Colonic mucosa (tissue), 4 donors: ENCODE measurements around the gene RICTOR. TPM values are rescaled to one million over a fixed set of nuclear protein-coding genes. Genes with fewer than 3 reads are reported as not detected.

Source experiments
- DNase-seq: peaks from one replicate; pipeline ENCODE4 v3.0.0-alpha.2; 2020
- H3K27ac ChIP-seq: fragments of 200-600 bp; one replicate; pipeline ENCODE4 v1.8.0; 2021
- H3K27me3 ChIP-seq: fragments of 200-600 bp; one replicate; pipeline ENCODE4 v1.8.0; 2021
- H3K36me3 ChIP-seq: fragments of 200-600 bp; one replicate; pipeline ENCODE4 v1.8.0; 2021
- H3K4me1 ChIP-seq: fragments of 200-600 bp; one replicate; pipeline ENCODE4 v1.8.0; 2021; ENCODE audit warnings: mild to moderate bottlenecking
- H3K4me3 ChIP-seq: fragments of 200-600 bp; one replicate; pipeline ENCODE4 v1.8.0; 2021
- H3K9ac ChIP-seq, 2 donors: one replicate each; pipeline ENCODE4 v1.7.0; 2013; ENCODE audit warnings: control low read depth in 2 of 2, low read depth in 2 of 2, low read length in 2 of 2
- H3K9me3 ChIP-seq: fragments of 200-600 bp; one replicate; pipeline ENCODE4 v1.8.0; 2021
- intact Hi-C: fragments of 100-400 bp; cut with DNase I; formaldehyde crosslinking; loops from one replicate; pipeline ENCODE4 v1.14.1; 2022
- total RNA-seq, 2 donors: library from RNA; stranded (reverse); fragmentation: NEBNext Ultra II Directional in 1 of 2; extraction: Animal tissue kit (Norgen Biotek cat#: 25700) in 1 of 2; gene quantifications; one replicate each; pipeline ENCODE4 v1.2.1, GENCODE V29; 2021
- TF ChIP-seq, protein P1 (sequence below): fragments of 200-600 bp; IDR thresholded peaks from one replicate; pipeline ENCODE4 v1.8.0; 2022; ENCODE audit warnings: antibody characterized with exemption, mild to moderate bottlenecking
- donor health status: healthy.
- donor health status: DM: no; HTN: no; CAD: no.
- donor health status: DM: no; HTN: no; CAD: no.

The RICTOR gene
- total RNA-seq, 2 donors from 2014 or later, result 15.1 to 32.9 TPM

DNA sequence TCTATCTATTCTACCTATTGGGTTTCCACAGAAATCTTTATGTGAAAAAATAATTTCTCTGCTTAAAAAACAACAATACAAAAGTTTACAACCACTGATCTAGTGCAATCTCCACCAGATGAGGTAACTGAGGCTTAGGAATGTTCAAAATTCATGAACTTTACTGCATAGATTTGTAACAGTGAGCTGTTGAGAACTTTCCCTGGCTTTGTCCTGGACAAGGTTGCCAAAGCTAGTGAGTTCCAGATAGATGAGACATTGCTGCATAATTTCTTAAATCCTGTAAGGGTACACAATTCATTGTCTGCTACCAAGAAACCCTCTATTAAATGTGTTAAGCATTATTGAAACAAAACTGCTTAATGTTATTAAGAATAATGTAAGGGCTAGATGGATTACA is 125.7 kb downstream of the RICTOR start:
- TF ChIP-seq, protein P1, sequence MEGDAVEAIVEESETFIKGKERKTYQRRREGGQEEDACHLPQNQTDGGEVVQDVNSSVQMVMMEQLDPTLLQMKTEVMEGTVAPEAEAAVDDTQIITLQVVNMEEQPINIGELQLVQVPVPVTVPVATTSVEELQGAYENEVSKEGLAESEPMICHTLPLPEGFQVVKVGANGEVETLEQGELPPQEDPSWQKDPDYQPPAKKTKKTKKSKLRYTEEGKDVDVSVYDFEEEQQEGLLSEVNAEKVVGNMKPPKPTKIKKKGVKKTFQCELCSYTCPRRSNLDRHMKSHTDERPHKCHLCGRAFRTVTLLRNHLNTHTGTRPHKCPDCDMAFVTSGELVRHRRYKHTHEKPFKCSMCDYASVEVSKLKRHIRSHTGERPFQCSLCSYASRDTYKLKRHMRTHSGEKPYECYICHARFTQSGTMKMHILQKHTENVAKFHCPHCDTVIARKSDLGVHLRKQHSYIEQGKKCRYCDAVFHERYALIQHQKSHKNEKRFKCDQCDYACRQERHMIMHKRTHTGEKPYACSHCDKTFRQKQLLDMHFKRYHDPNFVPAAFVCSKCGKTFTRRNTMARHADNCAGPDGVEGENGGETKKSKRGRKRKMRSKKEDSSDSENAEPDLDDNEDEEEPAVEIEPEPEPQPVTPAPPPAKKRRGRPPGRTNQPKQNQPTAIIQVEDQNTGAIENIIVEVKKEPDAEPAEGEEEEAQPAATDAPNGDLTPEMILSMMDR, result no peak

DNA sequence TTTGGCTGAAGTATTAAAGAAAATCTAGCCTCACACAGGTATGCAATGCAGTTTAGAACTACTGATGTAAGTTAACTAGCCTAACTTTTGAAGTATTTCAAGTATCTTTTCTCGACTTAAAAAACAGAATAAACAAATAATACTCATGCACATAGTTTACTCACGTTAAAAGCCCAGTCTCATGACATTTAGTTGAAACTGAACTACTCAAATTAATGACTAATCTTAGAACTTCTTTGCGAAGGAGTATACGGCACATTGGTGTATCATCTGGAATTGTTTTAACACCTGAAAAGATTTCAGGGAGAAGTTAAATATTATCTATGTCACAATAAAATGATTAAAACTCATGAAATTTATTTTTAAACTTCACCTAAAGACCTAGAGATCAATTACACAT is 129.9 kb downstream of the RICTOR start:
- Histone ChIP-seq H3K27me3 (no peaks in the 10 kb centered on the region), H3K36me3 (no peaks in the 10 kb centered on the region), H3K27ac (no peak overlapping the region), H3K9me3 (no peaks in the 10 kb centered on the region), H3K9ac (no peak overlapping the region), H3K4me3 (no peak overlapping the region), H3K4me1 (no peaks in the 10 kb centered on the region)
- intact Hi-C loops, result no loop called here
- DNase-seq, result no peak
- TF ChIP-seq, protein P1, result no peak

More for the DNA sequence above, 125.7 kb downstream of the RICTOR start:
- Histone ChIP-seq H3K27me3 (no peaks in the 10 kb centered on the region), H3K9me3 (no peaks in the 10 kb centered on the region), H3K9ac (no peak overlapping the region), H3K27ac (no peak overlapping the region), H3K4me3 (no peak overlapping the region), H3K36me3 (no peaks in the 10 kb centered on the region), H3K4me1 (no peaks in the 10 kb centered on the region)
- no peak for DNase-seq
- intact Hi-C loops, result no loop called here

DNA sequence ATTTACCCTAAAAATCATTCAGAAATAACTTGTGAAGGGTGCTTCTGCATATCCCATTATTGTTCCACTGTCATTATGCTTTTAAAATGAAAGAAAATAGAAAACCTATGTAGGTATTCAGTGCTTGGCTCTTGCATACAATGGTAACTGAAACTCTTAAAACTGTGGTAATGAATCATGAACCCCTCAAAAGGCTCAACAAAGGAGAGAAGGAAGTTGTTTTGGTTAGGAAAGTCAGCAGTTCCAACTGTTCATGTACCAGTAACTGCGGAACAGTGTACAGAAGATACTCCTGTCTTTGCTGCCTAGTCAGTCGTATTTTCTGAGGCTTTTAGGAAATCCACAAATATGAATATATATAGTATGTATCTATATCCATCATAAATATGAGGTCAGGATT is 132.3 kb downstream of the RICTOR start:
- Histone ChIP-seq H3K36me3 (peaks cover 5% of the 10 kb centered on the region), H3K4me3 (no peak overlapping the region), H3K27me3 (no peaks in the 10 kb centered on the region), H3K9me3 (no peaks in the 10 kb centered on the region), H3K27ac (no peak overlapping the region), H3K9ac (no peak overlapping the region), H3K4me1 (no peaks in the 10 kb centered on the region)
- intact Hi-C loops, result no loop called here
- TF ChIP-seq, protein P1, result no peak
- DNase-seq, result no peak

DNA sequence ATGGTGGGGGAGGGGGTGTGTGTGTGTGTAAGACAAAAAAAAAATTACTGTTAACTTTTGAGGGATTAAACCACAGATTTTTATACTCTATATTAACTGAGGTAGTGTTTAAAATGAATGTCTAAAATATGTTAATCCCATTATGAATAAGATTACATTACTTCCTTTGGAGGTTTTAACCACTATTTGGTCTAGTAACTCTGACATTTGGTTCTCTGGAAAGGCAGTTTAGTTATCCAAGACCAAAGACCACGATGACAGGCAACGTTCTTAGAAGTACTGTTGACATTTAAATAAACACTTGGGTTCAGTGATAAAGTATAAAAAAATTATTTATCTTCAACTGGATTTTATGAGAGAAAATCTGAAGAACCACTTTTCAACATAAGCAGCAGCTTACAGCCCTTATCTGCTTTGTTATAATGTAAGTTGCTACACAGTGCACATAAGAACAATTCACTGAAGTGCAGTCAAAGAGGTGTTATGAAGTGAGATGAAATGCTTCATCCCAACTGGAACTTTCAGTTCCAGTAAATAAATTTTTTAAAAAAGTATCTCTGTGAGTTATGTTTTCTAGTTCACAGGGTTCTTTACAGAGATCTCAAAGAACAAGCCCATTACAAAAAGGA is 133.9 kb downstream of the RICTOR start:
- Histone ChIP-seq H3K27me3 (no peaks in the 10 kb centered on the region), H3K9me3 (no peaks in the 10 kb centered on the region), H3K36me3 (peaks cover 5% of the 10 kb centered on the region), H3K9ac (no peak overlapping the region), H3K27ac (no peak overlapping the region), H3K4me1 (no peaks in the 10 kb centered on the region), H3K4me3 (no peak overlapping the region)
- no peak for DNase-seq
- intact Hi-C loops, result no loop called here
- TF ChIP-seq, protein P1, result no peak

DNA sequence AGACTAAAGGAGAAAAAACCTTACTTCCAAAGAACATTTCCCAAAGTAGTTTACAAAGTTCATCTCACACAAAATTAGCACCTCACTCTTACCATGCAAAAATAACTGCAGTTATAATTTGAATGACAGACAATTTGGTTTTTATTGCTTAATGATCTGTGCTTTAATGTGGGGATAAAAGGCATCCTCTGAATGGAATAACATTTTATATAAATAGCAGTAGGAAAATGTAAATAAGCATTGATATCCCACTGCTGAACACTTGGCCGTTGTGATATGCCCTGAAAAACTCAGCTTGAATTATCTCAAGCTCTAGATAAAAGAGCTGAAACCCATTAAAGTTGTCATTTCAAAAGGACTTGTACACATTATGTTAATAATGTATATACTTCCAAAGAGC is 135.2 kb downstream of the RICTOR start:
- TF ChIP-seq, protein P1, result no peak
- H3K36me3 ChIP-seq, result peaks cover 5% of the 10 kb centered on the region
- no peak overlapping the region for H3K9ac ChIP-seq
- H3K27me3 ChIP-seq, result no peaks in the 10 kb centered on the region
- no peaks in the 10 kb centered on the region for H3K9me3 ChIP-seq
- H3K27ac ChIP-seq, result no peak overlapping the region
- DNase-seq, result no peak
- no peak overlapping the region for H3K4me3 ChIP-seq
- no peaks in the 10 kb centered on the region for H3K4me1 ChIP-seq
- intact Hi-C loops, result no loop called here
